SK-MEL-5 (cell line): ENCODE data around the gene OPRPN. TPM values are rescaled to one million over a fixed set of nuclear protein-coding genes. Genes with fewer than 3 reads are reported as not detected.

Source experiments
- DNase-seq: peaks from one replicate; pipeline ENCODE4 v3.0.0-alpha.2; 2016; ENCODE audit warnings: low read depth, low spot score
- in situ Hi-C: cut with HindIII; loops from 2 replicates; pipeline ENCODE4 v1.10.0; 2016; ENCODE audit warnings: low sequenced_read_pairs, high pct_unique_total_duplicates, low pct_unique_long_range_greater_than_20kb
- total RNA-seq: library from RNA; depleted of rRNA; stranded (reverse); fragments of >200 nt; shearing (Covaris generic); gene quantifications from 2 replicates; pipeline ENCODE4 v1.2.3, GENCODE V29; 2014; rRNA removed

Gene OPRPN
- total RNA-seq, 1 experiment from 2014 or later: not detected

GRCh38 chr4:70443329-70443728 lies 45.6 kb downstream of the OPRPN start:
- DNase-seq: no peak
- in situ Hi-C loops: no loop called here

GRCh38 chr4:70449220-70449619 lies 51.5 kb downstream of the OPRPN start:
- DNase-seq: no peak
- in situ Hi-C loops: no loop called here

GRCh38 chr4:70452946-70453345 lies 55.2 kb downstream of the OPRPN start:
- no peak for DNase-seq
- in situ Hi-C loops: no loop called here

Other genes starting within 250 kb of the OPRPN start
- gene PRR27, start 243.7 kb upstream of the OPRPN start, total RNA-seq: not detected in 2 replicates
- gene ODAM, start 202.2 kb upstream of the OPRPN start, total RNA-seq: not detected in 2 replicates
- gene FDCSP, start 171.8 kb upstream of the OPRPN start, total RNA-seq: not detected in 2 replicates
- gene CSN3, start 155.3 kb upstream of the OPRPN start, total RNA-seq: not detected in 2 replicates
- gene CABS1, start 63.0 kb upstream of the OPRPN start, total RNA-seq: not detected in 2 replicates
- not detected in 2 replicates for gene SMR3A, start 37.2 kb upstream of the OPRPN start, total RNA-seq
- not detected in 2 replicates for gene SMR3B, start 14.8 kb upstream of the OPRPN start, total RNA-seq
- gene MUC7, start 74.3 kb downstream of the OPRPN start, total RNA-seq: 0.69 TPM in 2 replicates
- gene AMTN, start 120.6 kb downstream of the OPRPN start, total RNA-seq: not detected in 2 replicates
- 0.13 TPM in 1 of 2 replicates, not detected in the other for gene AMBN, start 194.3 kb downstream of the OPRPN start, total RNA-seq
- gene ENAM, start 230.8 kb downstream of the OPRPN start, total RNA-seq: 0.08 TPM in 1 of 2 replicates, not detected in the other